Neural crest cell (in vitro differentiated cells): ENCODE measurements around the gene DNM1L. TPM values are rescaled to one million over a fixed set of nuclear protein-coding genes. Genes with fewer than 3 reads are reported as not detected.
A peak's percentile ranks its signal among the peaks of the same experiment; 100 is the strongest.

Experiments used
- DNase-seq: peaks from one replicate; pipeline ENCODE4 v3.0.0; 2021; ENCODE audit warnings: low read depth, mixed read lengths, low spot score
- H3K27ac Mint-ChIP-seq: one replicate; pipeline ENCODE4 v1.8.0; 2021; ENCODE audit warnings: mild to moderate bottlenecking, mixed read lengths; ENCODE audit not compliant: unreplicated experiment
- H3K27me3 Mint-ChIP-seq: 2 replicates; pipeline ENCODE4 v1.8.0; 2021; ENCODE audit warnings: low read depth, mild to moderate bottlenecking, mixed read lengths
- H3K36me3 Mint-ChIP-seq: 2 replicates; pipeline ENCODE4 v1.8.0; 2021; ENCODE audit warnings: low read depth, mild to moderate bottlenecking, mixed read lengths
- H3K4me1 Mint-ChIP-seq: 2 replicates; pipeline ENCODE4 v1.8.0; 2021; ENCODE audit warnings: mixed read lengths
- H3K4me3 Mint-ChIP-seq: one replicate; pipeline ENCODE4 v1.8.0; 2021; ENCODE audit warnings: mild to moderate bottlenecking, mixed read lengths
- H3K9me3 Mint-ChIP-seq: 2 replicates; pipeline ENCODE4 v1.8.0; 2021; ENCODE audit warnings: mixed read lengths
- CTCF ChIP-seq: fragments of 200-600 bp; sonication (generic); conservative IDR thresholded peaks from 2 replicates; pipeline ENCODE4 v1.5.0; 2021; ENCODE audit warnings: antibody characterized with exemption, mild to moderate bottlenecking
- total RNA-seq: library from RNA; stranded (reverse); gene quantifications from 2 replicates; pipeline ENCODE4 v1.2.1, GENCODE V29; 2021

The DNM1L gene
- total RNA-seq, 1 donor from 2014 or later, result 92.3 TPM

DNA sequence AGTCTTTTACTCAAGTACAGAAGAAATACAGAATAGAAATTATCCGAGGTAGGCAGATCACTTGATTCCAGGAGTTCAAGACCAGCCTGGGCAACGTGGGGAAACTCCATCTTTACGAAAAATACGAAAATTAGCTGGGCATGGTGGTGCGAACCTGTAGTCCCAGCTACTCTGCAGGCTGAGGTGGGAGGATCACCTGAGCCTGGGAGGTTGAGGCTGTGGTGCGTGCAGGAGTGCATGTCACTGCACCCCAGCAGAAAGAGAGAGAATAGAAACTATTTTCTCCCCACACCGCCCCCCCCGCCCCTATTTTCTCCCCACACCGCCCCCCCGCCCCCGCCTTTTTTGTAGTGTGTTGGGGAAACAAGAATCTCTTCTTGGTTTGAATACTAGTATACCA is 2.2 kb downstream of the DNM1L start:
- Mint-ChIP-seq H3K4me1 (peaks cover 20% of the 10 kb centered on the region), H3K4me3 (peak overlapping the region; percentile 67), H3K36me3 (peaks cover 5% of the 10 kb centered on the region), H3K27ac (no peak overlapping the region), H3K27me3 (no peaks in the 10 kb centered on the region), H3K9me3 (no peaks in the 10 kb centered on the region)
- no peak for DNase-seq
- no peak for TF ChIP-seq CTCF

DNA sequence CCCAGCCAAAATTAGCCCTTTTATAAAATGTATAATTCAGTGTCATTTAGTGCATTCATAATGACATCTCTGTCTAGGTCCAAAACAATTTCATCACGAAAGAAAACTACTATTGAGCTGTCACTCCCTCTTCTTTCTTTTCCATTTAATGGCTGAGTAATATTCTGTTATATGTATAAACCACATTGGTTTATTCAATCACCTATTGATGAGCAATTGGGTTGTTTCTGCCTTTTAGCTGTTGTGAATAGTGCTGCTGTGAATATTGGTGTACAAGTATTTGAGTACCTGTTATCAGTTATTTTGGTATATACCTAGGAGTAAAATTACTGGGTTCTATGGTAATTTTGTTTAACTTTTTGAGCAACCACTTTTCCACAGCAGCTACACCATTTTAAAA is 7.2 kb downstream of the DNM1L start:
- no peak overlapping the region for H3K27ac Mint-ChIP-seq
- no peaks in the 10 kb centered on the region for H3K9me3 Mint-ChIP-seq
- no peak overlapping the region for H3K4me3 Mint-ChIP-seq
- H3K4me1 Mint-ChIP-seq, result peaks cover 14% of the 10 kb centered on the region
- H3K27me3 Mint-ChIP-seq, result no peaks in the 10 kb centered on the region
- no peak for TF ChIP-seq CTCF
- no peak for DNase-seq
- H3K36me3 Mint-ChIP-seq, result peaks cover 17% of the 10 kb centered on the region

GRCh38 chr12:32688786-32689185 is 9.7 kb downstream of the DNM1L start:
- DNase-seq, result no peak
- H3K27ac Mint-ChIP-seq, result no peak overlapping the region
- H3K4me1 Mint-ChIP-seq, result peaks cover 14% of the 10 kb centered on the region
- H3K36me3 Mint-ChIP-seq, result peaks cover 16% of the 10 kb centered on the region
- no peaks in the 10 kb centered on the region for H3K9me3 Mint-ChIP-seq
- H3K4me3 Mint-ChIP-seq, result no peak overlapping the region
- no peak for TF ChIP-seq CTCF
- H3K27me3 Mint-ChIP-seq, result no peaks in the 10 kb centered on the region

DNA sequence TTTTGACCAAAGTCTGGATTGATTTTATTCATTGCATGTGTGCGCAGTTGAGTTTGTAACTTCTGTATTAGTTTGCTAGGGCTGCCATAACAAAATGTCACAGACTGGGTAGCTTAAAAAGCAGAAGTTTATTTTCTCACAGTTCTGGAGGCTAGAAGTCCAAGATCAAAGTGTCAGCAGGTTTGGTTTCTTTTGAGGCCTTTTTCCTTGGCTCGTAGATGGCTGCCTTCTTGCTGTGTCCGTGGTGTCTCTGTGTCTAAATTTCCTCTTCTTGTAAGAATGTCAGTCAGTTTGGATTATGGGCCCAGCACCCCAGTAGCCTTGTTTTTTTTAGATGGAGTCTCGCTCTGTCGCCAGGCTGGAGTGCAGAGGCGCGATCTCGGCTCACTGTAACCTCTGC is 11.8 kb downstream of the DNM1L start:
- Mint-ChIP-seq H3K9me3 (peaks cover 5% of the 10 kb centered on the region), H3K4me1 (peaks cover 14% of the 10 kb centered on the region), H3K27me3 (no peaks in the 10 kb centered on the region), H3K27ac (no peak overlapping the region), H3K36me3 (peaks cover 28% of the 10 kb centered on the region), H3K4me3 (no peak overlapping the region)
- no peak for TF ChIP-seq CTCF
- DNase-seq, result no peak

GRCh38 chr12:32692358-32692757 is 13.3 kb downstream of the DNM1L start:
- no peak for DNase-seq
- H3K9me3 Mint-ChIP-seq, result peaks cover 5% of the 10 kb centered on the region
- peaks cover 26% of the 10 kb centered on the region for H3K36me3 Mint-ChIP-seq
- peaks cover 18% of the 10 kb centered on the region for H3K4me1 Mint-ChIP-seq
- no peak overlapping the region for H3K4me3 Mint-ChIP-seq
- no peaks in the 10 kb centered on the region for H3K27me3 Mint-ChIP-seq
- H3K27ac Mint-ChIP-seq, result no peak overlapping the region
- no peak for TF ChIP-seq CTCF

DNA sequence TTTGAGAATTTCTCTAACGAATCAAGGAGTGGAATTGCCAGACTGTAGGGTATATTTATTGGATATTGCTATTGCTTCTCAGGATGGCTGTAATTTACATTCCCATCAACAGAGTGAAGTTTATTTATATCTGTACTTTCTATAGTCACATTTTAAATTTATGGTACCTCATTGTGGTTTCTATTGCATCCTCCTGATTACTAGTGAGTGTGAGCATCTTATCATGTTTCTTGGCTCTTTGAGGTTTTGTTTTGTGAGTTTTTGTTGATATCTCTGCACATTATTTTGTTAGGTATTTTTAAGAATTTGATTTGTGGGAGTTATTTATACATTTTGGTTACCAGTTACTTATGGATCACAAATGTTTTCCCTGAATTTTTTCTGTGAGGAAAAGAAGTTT is 13.9 kb downstream of the DNM1L start:
- DNase-seq, result no peak
- Mint-ChIP-seq H3K4me1 (peaks cover 22% of the 10 kb centered on the region), H3K9me3 (peaks cover 5% of the 10 kb centered on the region), H3K27me3 (no peaks in the 10 kb centered on the region), H3K27ac (no peak overlapping the region), H3K36me3 (peaks cover 26% of the 10 kb centered on the region), H3K4me3 (no peak overlapping the region)
- no peak for TF ChIP-seq CTCF
